ENCODE measurements around the gene DTX1.
"Not testable (repeated sequence)": the region's sequence is repeated elsewhere in the genome, so short reads cannot be mapped to it uniquely, and the experiment has no call there.

DTX1 gene

GRCh38 chr12:113115455-113116126 is 59.1 kb downstream of the DTX1 start:
- no peak for DNase-seq (ENCODE audit: low read depth)

- DNase-seq (ENCODE audit: low read depth): no peak
These were observed 60.3 kb downstream of the DTX1 start for GRCh38 chr12:113116875-113117274.

DNA sequence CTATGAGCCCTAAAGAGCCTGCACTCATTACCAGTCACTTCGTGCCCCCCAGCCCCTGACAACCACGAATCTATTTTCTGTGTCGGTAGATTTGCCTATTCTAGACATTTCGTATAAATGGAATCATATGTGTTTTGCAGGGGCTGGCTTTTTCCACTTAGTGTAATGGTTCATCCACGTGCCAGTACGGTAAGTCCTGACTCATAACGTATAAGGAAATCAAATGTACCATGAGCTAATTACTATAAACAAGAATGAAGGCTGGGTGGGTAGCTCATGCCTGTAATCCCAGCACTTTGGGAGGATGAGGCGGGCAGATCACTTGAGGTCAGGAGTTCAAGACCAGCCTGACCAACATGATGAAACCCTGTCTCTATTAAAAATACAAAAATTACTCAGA is 61.2 kb downstream of the DTX1 start:
- not testable (repeated sequence) for DNase-seq (ENCODE audit: low read depth)

GRCh38 chr12:113118142-113118541 is 61.6 kb downstream of the DTX1 start:
- DNase-seq (ENCODE audit: low read depth): no peak

GRCh38 chr12:113119980-113120669 is 63.6 kb downstream of the DTX1 start:
- no peak for DNase-seq (ENCODE audit: low read depth)

DNA sequence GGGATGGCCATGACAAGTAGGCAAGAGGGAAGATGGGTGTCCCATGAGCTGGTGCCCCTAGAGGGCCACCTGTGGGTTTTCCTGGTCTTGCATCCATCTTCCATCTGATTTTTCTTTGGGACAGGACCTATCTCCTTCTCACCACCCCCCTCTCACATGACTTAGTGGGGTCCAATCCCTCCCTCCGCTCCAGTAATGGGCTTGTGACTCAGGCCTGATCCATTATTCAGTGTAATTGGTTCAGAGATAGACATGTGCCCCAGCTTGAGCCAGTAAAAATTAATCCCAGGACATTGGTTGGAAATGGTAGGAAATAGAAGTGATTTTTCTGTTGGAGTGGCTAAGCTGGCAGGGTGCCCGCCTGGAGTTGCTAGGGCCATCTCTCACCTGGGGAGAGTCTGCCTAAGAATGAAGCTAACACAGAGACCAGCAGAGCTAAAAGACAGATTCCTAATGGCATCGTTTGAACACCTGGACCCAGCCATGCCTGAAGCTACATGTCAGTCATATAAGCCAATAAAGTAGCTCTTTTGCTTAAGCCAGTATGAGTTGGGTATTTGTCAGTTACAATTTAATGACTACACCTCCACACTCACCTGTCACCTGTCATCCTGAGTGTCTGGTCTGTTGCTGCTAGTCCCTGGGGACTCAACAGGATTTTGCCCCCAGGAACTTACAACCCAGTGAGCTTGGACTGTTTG is 64.3 kb downstream of the DTX1 start:
- DNase-seq (ENCODE audit: low read depth): no peak

- no peak for DNase-seq (ENCODE audit: low read depth)
These were observed 71.3 kb downstream of the DTX1 start for GRCh38 chr12:113127791-113128199.

DNA sequence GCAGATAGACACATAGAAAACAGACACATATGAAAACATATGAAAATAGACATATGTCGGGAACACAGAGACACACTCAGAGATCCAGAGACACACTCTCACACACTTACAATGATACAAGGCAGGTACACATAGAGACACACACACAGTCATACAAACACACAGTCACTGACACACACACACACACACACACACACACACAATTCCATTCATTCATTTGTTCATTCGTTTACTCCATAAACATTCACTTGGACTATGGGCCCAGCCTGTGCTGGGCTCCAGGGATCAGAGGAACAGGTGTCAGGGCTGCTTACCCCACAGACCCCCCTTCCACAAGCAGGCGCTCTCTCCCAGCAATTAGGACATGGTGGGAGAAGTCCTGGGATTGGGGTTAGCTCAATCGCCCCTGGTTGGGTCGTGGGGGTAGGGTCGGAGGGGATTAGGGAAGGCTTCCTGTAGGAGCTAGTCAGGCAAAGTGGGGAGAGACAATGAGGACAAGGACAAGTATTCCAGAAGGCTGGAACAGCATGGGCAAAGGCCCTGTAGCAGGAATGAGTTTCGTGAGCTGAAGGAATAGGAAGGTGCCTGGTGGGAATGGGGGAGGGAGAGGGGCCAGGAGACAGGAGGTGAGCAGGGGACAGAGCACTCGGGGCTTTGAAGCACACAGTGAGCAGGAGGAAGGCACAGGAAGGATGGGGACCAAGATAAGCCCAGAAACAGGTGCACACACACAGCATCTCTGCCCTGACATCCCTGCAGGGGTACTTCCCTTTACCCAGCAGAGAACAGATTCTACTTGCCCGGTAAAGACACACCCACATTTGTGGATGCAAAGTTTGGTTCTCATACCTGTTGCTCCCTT is 72.5 kb downstream of the DTX1 start:
- no peak for DNase-seq (ENCODE audit: low read depth)

DNA sequence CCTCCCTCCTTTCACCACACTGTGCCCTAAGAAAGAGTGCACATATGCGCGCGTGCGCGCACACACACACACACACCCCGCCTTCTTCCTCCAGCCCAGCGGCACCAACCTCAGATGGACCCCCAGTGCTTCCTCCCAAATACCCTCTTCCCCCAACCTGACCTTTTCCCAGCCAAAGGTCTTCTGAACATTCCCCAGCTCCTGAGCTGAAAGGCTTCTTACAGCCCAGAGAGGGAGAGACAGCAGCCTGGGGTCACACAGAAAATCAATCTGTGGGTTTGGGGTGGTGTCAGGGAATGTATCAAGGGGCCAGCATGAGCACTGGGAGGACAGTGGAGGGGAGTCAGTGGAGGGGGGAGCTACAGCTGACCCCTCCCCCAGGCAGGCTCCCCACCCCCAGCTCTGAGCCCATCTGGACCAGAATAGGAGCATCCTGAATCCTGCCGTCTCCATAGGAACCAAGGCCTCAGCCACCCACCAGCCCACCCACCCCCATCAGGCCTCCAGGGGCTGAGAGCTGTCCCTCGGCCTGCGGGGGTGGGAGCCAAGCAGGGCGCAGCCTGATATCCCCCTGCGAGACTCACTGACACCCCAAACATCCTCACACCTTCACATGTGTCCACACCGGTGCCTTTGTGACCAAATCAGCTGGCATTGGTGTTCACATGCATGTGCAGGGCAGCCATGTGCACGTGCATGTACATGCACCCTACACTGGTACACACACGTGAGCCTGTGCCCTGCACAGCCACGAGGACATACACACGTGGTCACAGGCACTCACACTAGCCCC is 73.3 kb downstream of the DTX1 start:
- no peak for DNase-seq (ENCODE audit: low read depth)

- DNase-seq (ENCODE audit: low read depth): no peak
These were observed 74.1 kb downstream of the DTX1 start for GRCh38 chr12:113130457-113131135.

DNA sequence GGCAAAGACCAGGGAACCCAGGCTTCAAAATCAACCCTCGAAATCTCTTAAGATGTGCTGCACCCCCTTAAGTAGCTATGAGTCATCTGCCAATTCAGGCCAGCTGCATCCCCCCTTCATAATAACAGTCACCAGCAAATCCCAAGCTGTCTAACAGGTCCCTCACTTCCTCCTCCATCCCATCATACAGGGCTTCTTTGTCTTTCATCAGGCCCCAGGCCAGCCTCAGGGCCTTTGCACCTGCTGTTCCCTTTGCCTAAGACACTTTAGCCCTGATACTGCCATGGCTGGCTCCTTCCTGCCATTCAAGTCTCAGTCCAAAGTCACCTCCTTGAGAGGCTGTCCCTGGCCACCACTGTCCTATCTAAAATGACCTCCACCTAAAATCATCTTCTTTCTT is 75.0 kb downstream of the DTX1 start:
- no peak for DNase-seq (ENCODE audit: low read depth)

DNA sequence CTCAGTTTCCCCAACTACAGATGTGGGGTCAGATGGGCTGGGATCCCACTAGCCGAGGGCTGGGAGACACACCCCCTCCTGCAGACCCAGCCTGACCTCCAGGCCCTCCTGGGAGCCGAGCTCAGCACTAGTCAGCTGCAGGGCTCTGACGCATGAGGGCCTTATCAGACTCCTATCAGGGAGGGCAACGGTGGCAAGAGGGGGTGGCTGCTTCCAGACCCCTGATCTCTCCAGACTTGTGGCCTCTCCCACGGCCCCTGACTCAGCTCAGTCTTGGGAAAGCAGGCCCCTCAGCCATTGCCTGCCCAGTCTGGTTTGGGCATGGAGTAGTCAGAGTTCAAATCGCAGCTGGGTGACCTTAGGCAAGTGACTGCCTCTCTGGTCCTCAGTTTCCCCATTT is 76.5 kb downstream of the DTX1 start:
- DNase-seq (ENCODE audit: low read depth): no peak

- no peak for DNase-seq (ENCODE audit: low read depth)
These were observed 77.1 kb downstream of the DTX1 start for GRCh38 chr12:113133666-113134065.

DNA sequence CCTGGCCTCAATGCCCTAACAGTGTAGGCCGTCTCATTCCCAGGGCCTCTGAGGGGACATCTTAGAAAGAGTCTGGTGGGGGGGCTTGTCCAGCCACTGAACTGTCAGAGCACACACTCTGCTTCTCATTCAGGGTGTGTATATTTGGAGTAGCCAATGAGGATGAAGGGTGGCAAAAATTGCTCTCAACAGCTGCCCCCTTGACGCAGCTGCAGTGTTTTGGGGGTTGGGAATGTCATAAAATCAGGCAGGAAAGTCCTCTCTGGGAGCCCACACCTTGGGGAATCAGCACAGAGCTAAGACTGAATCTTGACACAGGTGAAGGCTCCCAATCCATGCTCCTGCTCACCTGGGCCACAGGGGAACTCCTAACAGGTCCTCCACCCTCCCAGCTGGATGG is 77.5 kb downstream of the DTX1 start:
- DNase-seq (ENCODE audit: low read depth): no peak

DNA sequence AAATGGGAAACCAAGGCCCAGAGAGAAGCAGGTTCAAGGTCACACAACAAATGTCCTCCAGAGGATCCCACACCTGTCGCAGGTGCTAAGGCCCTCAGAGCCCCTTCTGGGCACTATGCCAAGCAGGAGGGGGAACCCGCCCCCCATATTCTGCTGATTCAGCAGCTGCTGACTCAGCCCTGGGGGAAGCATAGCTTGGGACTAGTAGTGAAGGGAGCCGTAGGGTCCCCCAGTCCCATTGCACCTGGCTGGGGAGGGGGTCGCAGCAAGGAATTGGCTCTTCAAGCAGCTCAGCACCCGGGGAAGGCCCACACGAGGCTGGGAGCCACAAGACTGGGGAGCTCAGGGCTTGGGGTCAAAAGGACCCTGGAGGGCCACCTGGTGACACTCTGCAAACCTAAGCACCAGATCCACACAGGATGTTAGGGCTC is 78.0 kb downstream of the DTX1 start:
- no peak for DNase-seq (ENCODE audit: low read depth)

DNA sequence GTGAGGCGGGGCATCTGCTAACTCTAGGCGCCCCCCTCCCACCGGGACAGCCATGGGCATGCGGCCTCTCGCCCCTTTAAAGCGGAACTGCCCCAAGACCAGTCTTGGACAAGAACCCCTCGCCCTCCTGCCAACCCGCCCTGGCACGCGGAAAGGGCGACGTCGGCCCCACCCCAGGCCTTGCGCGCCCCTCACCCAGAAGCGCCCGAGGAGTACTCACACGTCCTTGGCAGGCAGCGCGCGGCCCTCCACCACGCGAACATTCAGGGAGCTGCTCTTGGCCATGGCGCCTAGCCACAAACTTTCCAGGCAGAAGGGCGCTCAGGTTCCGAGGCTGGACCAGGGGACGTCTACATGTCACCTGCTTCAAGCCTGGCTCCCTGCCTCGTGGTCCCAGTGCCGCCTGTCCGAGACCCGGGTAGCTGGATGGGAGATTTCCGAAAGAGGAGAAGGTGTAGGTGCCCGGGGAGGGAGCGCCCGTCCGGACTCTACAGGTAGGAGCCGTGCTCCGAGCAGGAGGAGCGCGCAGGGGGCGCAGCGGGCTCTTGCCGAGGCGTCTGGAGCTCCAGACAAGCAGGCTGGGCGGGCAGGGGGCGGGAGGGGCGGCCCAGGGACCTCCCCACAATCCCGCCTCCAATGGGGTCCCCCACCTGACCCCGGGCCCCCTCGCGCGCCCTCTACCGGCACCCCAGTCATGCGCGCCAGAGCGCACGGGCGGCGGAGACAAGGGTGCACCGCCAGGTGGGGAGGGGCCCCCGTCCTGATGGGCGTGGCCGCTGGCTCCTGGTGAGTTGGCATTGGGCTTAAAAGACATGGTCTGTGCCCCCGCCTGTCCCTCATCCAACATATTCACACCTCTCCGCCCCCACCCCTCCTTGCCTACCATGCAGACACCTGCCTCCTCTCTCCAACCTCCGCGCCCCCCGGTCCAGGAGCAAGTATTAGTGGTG is 78.9 kb downstream of the DTX1 start, which contains the start of gene RASAL1:
Gene RASAL1 (minus strand): TSS at position 584 of the 950 bp plus-strand sequence. CDS start 299 bp downstream, at position 285.
- peak; percentile 61 for DNase-seq (ENCODE audit: low read depth)

DNA sequence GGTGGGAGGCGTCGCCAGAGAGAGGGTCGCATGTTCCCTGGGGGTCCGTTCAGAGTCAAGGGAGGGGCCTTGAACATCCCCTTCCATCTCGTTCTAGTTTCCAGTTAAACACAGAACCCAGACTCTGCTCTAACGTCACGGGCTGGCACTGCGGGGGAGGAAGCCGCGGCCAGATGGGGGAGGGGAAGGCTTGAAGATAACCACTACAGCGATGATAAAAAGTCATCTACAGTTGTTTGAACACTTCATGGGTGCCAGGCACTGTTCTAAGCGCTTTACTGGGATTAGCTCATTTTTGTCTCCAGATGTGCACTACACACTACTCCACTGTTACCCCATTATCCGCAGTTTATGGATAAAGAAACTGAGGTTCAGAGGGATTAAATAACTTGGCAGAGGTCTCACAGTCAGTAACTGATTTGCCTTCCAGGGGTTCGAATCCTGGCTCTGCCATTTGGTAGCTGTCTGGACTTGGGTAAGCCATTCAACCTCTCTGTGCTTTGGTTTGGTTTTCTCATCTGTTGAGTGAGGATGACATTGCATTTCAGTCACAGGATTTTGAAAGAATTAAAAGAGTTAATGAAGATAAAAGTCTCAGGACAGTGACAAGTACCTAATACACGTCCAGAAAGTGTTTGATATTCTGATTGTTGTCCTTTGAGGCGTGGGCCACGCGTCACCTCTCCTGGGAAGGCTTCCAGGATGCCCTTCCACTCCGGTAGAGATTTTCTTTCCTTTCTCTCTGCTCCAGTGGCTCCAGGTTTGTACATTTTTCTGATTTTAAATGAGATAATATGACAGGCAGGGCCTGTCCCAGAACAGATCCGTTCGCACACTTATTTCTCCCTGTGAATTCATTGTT is 79.8 kb downstream of the DTX1 start:
- peak; percentile 33 for DNase-seq (ENCODE audit: low read depth)

DNA sequence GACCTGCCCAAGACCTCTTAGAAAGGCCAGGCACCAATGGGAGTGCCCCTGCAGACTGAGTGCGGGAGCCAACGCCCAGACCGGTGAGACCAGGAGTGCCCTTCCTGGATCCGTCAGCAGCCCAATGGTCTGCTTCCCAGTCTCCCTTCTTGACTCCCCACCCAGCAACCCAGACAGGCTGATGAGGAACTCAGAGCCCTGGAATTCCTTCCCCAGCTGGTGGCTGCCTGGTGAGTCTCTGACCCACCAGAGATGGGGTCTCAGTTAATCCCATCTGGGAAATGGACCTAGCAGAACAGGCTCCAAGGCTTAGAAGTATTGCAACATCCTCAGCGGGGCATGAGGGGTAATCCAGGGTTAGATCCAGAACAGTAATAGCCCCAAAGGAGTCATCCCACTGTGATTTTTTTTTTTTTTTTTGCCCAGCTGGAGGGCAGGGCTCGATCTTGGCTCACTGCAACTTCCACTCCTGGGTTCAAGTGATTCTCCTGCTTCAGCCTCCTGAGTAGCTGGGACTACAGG is 80.5 kb downstream of the DTX1 start:
- DNase-seq (ENCODE audit: low read depth): no peak

Data from T-helper 22 cell (primary cell).